ENCODE measurements around the gene PNMA6E.

Gene PNMA6E

DNA sequence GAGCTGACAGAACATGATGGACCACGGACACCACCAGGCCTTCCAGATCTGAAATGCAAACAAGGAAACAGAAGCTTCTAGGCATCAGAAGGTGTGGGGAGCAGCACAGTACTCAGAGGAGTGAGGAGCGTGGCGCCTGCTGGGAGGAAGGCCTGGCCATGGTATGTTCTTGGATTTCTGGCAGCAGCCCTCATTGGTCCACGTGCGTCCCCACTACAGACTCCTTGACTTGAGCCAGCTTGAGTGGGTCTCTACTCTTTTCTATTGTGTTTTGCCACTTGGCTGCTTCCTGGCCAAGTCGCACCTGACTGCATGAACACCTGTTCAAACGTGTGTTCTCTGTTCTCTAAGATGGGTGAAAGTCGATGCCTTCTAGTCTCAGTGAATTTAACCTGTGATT, 49.2 kb downstream of the PNMA6E start:
- ChIA-PET POLR2A (interaction anchor here (0.7 kb wide), 1 partner anchor 117 kb away, joined by 3 read pairs; no protein-coding TSS in a partner anchor), CTCF (interaction anchor here (1.0 to 1.2 kb wide), 2 partner anchors 14 to 188 kb away, joined by 3 read pairs; no protein-coding TSS in a partner anchor)
- TF ChIP-seq, protein P1, sequence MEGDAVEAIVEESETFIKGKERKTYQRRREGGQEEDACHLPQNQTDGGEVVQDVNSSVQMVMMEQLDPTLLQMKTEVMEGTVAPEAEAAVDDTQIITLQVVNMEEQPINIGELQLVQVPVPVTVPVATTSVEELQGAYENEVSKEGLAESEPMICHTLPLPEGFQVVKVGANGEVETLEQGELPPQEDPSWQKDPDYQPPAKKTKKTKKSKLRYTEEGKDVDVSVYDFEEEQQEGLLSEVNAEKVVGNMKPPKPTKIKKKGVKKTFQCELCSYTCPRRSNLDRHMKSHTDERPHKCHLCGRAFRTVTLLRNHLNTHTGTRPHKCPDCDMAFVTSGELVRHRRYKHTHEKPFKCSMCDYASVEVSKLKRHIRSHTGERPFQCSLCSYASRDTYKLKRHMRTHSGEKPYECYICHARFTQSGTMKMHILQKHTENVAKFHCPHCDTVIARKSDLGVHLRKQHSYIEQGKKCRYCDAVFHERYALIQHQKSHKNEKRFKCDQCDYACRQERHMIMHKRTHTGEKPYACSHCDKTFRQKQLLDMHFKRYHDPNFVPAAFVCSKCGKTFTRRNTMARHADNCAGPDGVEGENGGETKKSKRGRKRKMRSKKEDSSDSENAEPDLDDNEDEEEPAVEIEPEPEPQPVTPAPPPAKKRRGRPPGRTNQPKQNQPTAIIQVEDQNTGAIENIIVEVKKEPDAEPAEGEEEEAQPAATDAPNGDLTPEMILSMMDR (IDR thresholded peaks at IDR 0.05; ENCODE audit: control extremely low read depth, extremely low read depth, low read depth, missing control alignments): no peak
- no peak for DNase-seq (ENCODE audit: extremely low spot score)

DNA sequence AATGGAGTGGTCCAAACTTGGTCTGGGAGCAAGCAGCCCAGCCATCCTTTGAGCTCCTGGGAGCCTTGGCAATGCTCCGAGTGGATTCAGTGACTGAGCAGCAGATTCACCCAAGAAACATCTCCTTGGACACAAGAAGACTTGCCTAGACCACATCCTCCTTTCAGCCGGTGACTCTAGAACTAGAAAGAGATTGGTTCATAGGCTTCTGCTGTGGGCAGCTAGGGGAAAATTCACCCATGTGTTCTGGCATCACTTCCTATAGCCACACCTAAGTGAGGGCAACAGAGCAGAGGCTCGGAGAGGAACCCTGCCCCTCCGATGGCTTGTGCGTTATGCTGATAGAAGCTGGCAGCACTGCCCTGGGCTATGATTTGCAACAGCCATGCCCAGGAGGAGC, 51.2 kb downstream of the PNMA6E start:
- no peak for DNase-seq (ENCODE audit: extremely low spot score)
- ChIA-PET CTCF (no interaction called here), POLR2A (no interaction called here)
- TF ChIP-seq, protein P1 (IDR thresholded peaks at IDR 0.05; ENCODE audit: control extremely low read depth, extremely low read depth, low read depth, missing control alignments): no peak

DNA sequence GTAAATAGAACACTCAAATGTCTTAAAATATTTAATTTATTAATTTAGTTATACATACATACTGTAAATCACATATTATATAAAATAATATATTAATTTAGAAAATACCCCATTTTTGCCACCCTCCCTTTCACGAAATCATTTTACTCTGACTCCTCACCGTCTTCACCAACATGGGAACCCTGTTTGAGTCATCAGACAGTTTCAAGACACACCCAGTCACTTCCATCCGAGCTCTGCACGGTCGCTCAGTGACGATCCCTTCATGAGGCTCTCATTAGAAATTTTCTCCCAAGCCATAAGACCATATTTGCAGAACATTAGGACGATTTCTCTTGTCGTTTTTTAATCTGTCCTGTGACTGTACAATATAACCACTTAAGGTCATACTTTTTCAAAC, 52.7 kb downstream of the PNMA6E start:
- CTCF ChIA-PET: no interaction called here
- TF ChIP-seq, protein P1 (IDR thresholded peaks at IDR 0.05; ENCODE audit: control extremely low read depth, extremely low read depth, low read depth, missing control alignments): no peak
- POLR2A ChIA-PET: no interaction called here
- no peak for DNase-seq (ENCODE audit: extremely low spot score)

DNA sequence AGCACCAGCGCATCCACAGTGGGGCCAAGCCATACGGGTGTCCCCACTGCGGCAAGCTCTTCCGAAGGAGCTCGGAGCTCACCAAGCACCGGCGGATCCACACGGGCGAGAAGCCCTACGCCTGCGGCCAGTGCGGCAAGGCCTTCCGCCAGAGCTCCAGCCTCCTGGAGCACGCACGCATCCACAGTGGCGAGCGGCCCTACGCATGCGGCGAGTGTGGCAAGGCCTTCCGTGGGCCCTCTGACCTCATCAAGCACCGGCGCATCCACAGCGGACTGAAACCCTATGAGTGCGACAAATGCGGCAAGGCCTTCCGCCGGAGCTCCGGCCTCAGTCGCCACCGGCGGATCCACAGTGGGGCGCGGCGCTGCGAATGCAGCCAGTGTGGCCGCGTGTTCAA, 53.6 kb downstream of the PNMA6E start:
- TF ChIP-seq, protein P1 (IDR thresholded peaks at IDR 0.05; ENCODE audit: control extremely low read depth, extremely low read depth, low read depth, missing control alignments): no peak
- DNase-seq (ENCODE audit: extremely low spot score): no peak
- ChIA-PET POLR2A (no interaction called here), CTCF (no interaction called here)

All from GM10248 (cell line).